Measurements from ENCODE around the gene STK38L.

GRCh38 chr12:27199638-27200300 lies 44.3 kb upstream of the STK38L start:
- TF ChIP-seq CTCF (IDR thresholded peaks at IDR 0.05) (no peak), TCF7L2 (IDR thresholded peaks at IDR 0.05; ENCODE audit: low read depth, low read length) (no peak), POLR2AphosphoS5 (IDR thresholded peaks at IDR 0.05; ENCODE audit: low read depth, low read length) (no peak), SIN3A (IDR thresholded peaks at IDR 0.05; ENCODE audit: borderline replicate concordance, insufficient read depth, low read depth, low read length) (no peak), REST (IDR thresholded peaks at IDR 0.05; ENCODE audit: insufficient read depth in 1 of 2, low read depth in 2 of 2, low read length in 1 of 2) (no peak)
